Aorta (tissue), 5 donors: Measurements from ENCODE around the gene RRH. TPM values are rescaled to one million over a fixed set of nuclear protein-coding genes. Genes with fewer than 3 reads are reported as not detected.
"Not testable (repeated sequence)": the region's sequence is repeated elsewhere in the genome, so short reads cannot be mapped to it uniquely, and the experiment has no call there.

Source experiments
- ATAC-seq: fragments of 200-7000 bp; cut with Tn5 transposase; one replicate; pipeline ENCODE4 v1.9.1; 2022; ENCODE audit warnings: moderate library complexity; ENCODE audit not compliant: low FRiP score
- DNase-seq, 2 donors: peaks; one replicate each; pipeline ENCODE4 v3.0.0-alpha.2; 2020
- H3K27ac ChIP-seq, 2 donors: one replicate each; pipeline ENCODE4 v1.5.1; 2013; ENCODE audit warnings: low read length in 2 of 2, mild to moderate bottlenecking in 2 of 2, moderate library complexity in 2 of 2, control low read depth in 1 of 2, inconsistent platforms in 1 of 2, low read depth in 1 of 2
- H3K27me3 ChIP-seq, 2 donors: one replicate each; pipeline ENCODE4 v1.6.1; 2013; ENCODE audit warnings: control low read depth in 1 of 2, low read length in 1 of 2, mild to moderate bottlenecking in 1 of 2, moderate library complexity in 1 of 2; ENCODE audit not compliant: insufficient read depth in 2 of 2, control insufficient read depth in 1 of 2
- H3K36me3 ChIP-seq, 2 donors: one replicate each; pipeline ENCODE4 v1.6.1; 2013; ENCODE audit warnings: control low read depth in 1 of 2, low read length in 1 of 2, mild to moderate bottlenecking in 1 of 2; ENCODE audit not compliant: insufficient read depth in 2 of 2, control insufficient read depth in 1 of 2
- H3K4me1 ChIP-seq, 2 donors: one replicate each; pipeline ENCODE4 v1.6.1; 2013; ENCODE audit warnings: low read length in 2 of 2, control low read depth in 1 of 2, mild to moderate bottlenecking in 1 of 2, moderate library complexity in 1 of 2; ENCODE audit not compliant: insufficient read depth in 2 of 2, control insufficient read depth in 1 of 2
- H3K4me3 ChIP-seq, 2 donors: one replicate each; pipeline ENCODE4 v1.5.1; 2013; ENCODE audit warnings: low read length in 2 of 2, control low read depth in 1 of 2, mild to moderate bottlenecking in 1 of 2
- H3K9me3 ChIP-seq: one replicate; pipeline ENCODE4 v1.6.1; 2013; ENCODE audit warnings: mild to moderate bottlenecking, low read length; ENCODE audit not compliant: control insufficient read depth
- WGBS, 2 donors: extraction: QIAGEN DNeasy Blood & Tissue Kit; methylation state at CpG; one replicate each; pipeline ENCODE4 v1.1.7; 2013; 5-methylcytosine and 5-hydroxymethylcytosine counted together
- intact Hi-C, 2 donors: fragments of 100-400 bp; cut with DNase I; formaldehyde crosslinking; loops; one replicate each; pipeline versions ENCODE4 v1.14.2 to v1.15.0; 2022
- polyA plus RNA-seq, 2 donors: library from polyadenylated mRNA; stranded (reverse); fragments of 200-250 nt; gene quantifications; one replicate each; pipeline ENCODE4 v1.2.3, GENCODE V29; 2013
- total RNA-seq, 2 donors: library from RNA; stranded (reverse); fragmentation: NEBNext Ultra II Directional; extraction: Animal tissue kit (Norgen Biotek cat#: 25700); gene quantifications; one replicate each; pipeline ENCODE4 v1.2.1, GENCODE V29; 2021
- donor health status: healthy with polysubstance abuse.
- donor health status: Bipolar disorder and iron deficiency.
- donor health status: DM: no; HTN: no; CAD: no.
- donor health status: DM: no; HTN: no; CAD: no.
- donor health status: DM: yes; HTN: yes; CAD: no.

RRH gene
- total and polyA plus RNA-seq, 4 donors = 0.27 to 0.71 TPM; not detected in 2

DNA sequence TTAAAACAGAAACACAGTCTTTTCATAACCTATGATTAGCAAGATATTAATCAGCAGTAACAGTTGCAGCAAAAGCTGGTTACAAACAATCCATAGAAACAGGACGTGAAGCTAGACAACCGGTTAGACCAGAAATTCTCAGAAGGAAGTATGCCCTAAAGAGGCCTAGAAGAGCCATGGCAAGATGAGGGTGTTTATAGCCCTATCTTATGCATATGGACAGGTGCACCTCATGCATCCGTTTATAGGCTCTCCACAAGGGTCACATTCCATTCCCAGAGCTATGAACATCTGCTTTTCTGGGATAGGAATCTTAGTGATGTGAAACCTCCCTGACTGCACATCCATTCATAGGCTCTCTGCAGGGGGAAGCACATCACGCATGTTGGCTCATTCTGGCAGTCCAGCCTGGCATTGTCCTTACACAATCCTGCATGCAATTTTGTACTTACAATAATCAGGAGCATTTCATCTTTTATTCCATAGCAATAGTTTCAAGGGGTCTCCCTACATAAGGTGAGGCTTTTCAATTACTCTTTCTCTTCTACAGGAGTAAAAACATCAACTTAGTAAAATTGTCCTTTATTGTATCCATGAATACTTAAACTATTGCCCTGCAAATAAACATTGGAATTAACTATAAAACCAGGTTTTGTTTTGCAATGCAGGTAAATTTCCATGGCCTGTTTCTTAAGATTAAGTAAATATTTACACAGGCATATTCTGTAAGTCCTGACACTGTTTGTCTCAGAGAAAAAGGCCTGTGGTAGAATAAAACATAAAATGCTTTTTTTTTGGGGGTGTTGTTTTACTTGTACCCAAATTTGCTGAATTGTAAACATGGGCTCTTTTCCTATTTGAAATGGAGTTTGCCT lies 31.9 kb downstream of the RRH start:
- H3K4me1 ChIP-seq, H3K36me3 ChIP-seq, H3K27ac ChIP-seq, H3K9me3 ChIP-seq, H3K4me3 ChIP-seq, intact Hi-C loops, H3K27me3 ChIP-seq, DNase-seq, ATAC-seq: not testable (repeated sequence)
- 76 to 88% methylated on average over 4 of the region's 4 CpGs for WGBS, 2 donors

DNA sequence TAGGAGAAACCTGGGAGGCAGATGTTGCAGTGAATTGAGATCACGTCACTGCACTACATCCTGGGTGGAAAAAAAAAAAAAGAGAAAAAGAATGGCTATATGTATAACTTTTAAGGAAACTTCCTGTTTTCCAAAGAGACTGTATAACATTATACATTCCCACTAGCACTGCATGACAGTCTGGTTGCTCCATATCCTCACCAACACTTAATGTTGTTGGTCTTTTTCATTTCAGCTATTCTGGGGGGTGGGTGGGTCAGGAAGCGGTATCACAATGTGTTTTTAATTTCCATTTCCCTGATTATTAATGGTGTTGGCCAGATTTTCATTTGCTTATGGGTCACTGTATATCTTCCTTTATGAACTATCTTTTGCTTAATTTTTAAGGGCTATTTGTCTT lies 33.5 kb downstream of the RRH start:
- Histone ChIP-seq H3K27ac (no peak overlapping the region), H3K27me3 (no peaks in the 10 kb centered on the region), H3K4me3 (no peak overlapping the region), H3K9me3 (no peaks in the 10 kb centered on the region), H3K36me3 (no peaks in the 10 kb centered on the region), H3K4me1 (no peaks in the 10 kb centered on the region)
- WGBS, 2 donors = 91 to 95% methylated on average over 2 of the region's 2 CpGs
- DNase-seq (no peak), ATAC-seq (no peak)
- intact Hi-C loops = no loop called here

DNA sequence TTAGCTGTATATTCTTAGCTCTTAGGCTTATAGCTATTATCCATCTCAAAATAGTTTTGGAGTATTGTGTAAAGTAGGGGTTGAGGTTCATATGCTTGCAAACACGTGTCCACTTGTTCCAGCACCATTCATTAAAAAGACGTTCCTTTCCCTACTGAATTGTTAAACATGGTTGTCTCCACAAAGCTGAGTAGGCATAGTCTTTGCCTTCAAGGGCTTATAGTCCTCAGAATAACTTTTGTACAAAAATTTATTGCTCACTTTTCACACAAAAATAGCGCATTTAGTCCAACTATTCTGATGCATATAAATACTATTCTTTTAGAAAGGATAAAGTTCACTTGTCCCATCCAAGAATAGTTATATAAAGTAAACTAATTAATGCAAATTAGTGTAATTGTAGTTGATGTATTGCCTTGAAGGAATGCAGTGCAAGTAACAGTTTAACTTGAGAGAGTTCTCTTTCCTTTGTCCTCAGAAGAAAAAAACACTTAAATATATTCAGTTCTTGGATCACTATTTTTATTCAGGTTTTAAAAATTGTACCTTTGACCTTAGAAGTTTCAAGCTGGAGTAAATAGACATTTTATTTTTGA lies 34.2 kb downstream of the RRH start:
- Histone ChIP-seq H3K27me3 (no peaks in the 10 kb centered on the region), H3K36me3 (no peaks in the 10 kb centered on the region), H3K9me3 (no peaks in the 10 kb centered on the region), H3K27ac (no peak overlapping the region), H3K4me3 (no peak overlapping the region), H3K4me1 (no peaks in the 10 kb centered on the region)
- intact Hi-C loops = no loop called here
- DNase-seq (no peak), ATAC-seq (no peak)
- 80 to 85% methylated on average over 3 of the region's 3 CpGs for WGBS, 2 donors

DNA sequence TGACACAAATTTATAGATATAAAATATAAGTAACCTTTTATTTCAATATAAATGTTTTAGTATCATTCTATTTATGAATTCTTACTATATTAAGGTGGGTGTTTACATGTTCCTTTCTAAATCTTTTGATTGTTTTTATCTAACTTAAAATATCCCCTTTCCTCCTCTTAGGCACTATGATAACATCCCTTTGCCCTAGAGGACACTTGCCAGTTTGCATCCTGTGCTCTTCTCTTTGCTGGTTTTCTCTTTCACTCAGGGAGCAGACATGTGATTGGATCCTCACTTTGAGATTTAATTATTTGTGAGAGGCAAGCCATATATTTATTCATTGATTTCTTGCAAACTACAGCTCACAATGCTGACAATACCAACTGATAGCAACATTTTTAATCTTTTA lies 36.4 kb downstream of the RRH start:
- no peak for ATAC-seq
- DNase-seq = no peak
- no peaks in the 10 kb centered on the region for H3K27me3 ChIP-seq
- no peaks in the 10 kb centered on the region for H3K4me1 ChIP-seq
- no peak overlapping the region for H3K4me3 ChIP-seq
- H3K36me3 ChIP-seq = no peaks in the 10 kb centered on the region
- no peaks in the 10 kb centered on the region for H3K9me3 ChIP-seq
- intact Hi-C loops = no loop called here
- no peak overlapping the region for H3K27ac ChIP-seq

DNA sequence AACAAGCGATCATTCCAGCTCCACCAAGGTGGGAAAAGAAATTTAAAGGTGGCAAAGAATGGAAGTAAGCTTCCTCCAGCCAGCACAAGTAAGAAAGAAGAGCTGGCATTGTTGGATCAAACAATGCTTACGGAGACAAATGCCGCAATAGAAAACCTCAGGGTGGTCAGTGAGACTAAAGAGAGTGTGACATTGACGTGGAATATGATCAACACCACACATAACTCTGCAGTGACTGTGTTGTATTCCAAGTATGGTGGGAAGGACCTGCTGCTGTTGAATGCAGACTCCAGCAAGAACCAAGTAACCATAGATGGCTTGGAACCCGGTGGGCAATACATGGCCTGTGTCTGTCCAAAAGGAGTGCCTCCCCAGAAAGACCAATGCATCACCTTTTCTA lies 42.3 kb downstream of the RRH start:
- intact Hi-C loops = no loop called here
- DNase-seq = no peak
- Histone ChIP-seq H3K27me3 (no peaks in the 10 kb centered on the region), H3K4me3 (no peak overlapping the region), H3K36me3 (no peaks in the 10 kb centered on the region), H3K9me3 (peaks cover 2% of the 10 kb centered on the region), H3K4me1 (no peaks in the 10 kb centered on the region), H3K27ac (no peak overlapping the region)
- WGBS, 2 donors = 92 to 95% methylated on average over 5 of the region's 5 CpGs
- ATAC-seq = no peak

DNA sequence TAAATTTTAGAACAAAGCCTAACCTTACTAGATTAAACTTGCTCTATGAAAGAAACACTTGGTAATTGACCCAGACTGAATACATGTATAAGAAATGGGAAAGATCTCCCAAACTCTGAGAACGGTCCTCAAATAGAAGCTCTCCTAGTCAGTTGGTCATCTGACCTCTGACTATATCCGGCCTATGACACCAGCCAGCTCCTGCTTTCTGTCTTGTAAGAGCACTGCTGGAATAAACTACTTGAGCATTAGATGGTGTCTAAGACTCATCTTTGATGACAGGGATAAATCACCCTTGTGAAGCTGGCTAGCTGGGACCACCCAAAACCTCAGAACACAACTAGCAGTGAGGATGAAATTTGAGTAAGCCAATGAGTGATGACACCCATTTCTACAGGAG lies 44.3 kb downstream of the RRH start:
- Histone ChIP-seq H3K27ac (no peak overlapping the region), H3K4me3 (no peak overlapping the region), H3K36me3 (no peaks in the 10 kb centered on the region), H3K27me3 (no peaks in the 10 kb centered on the region), H3K4me1 (no peaks in the 10 kb centered on the region), H3K9me3 (peaks cover 2% of the 10 kb centered on the region)
- DNase-seq = no peak
- no peak for ATAC-seq
- WGBS, 2 donors = 87 to 88% methylated on average over 2 of the region's 2 CpGs
- intact Hi-C loops = no loop called here

DNA sequence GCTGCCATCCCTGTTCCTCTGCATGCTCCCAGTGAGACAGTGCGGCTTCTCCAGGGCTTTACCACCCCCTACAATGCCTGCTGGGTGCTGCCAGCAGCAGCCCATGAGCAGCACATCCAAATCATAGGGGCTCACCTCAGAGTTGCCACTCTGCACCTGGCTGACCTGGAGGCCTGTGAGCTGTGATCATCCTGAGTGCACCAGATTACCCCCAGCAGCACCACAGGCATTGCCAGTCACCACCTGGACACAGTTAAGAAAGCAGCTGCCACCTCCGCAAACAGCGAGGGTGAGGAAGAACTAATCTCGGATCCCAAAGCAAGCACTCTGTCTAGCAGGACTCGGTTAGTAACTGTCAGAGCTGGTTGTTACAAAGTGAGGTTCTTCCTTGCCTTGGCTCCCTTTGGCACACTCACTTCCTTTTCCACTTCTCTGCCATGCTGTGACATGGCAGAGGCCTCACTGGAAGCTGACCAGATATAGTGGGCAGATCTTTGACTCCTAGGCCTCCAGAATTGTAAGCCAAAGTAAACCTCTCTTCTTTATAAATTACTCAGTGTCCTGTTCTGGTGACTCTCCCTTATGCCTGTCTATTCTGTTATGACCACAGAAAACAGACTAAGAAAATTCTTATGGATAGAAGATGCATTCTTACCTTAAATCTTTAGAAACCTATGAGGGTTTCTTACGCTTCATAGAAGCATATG lies 45.3 kb downstream of the RRH start:
- ATAC-seq (no peak), DNase-seq (no peak)
- H3K4me3 ChIP-seq = no peak overlapping the region
- H3K36me3 ChIP-seq = no peaks in the 10 kb centered on the region
- no peaks in the 10 kb centered on the region for H3K27me3 ChIP-seq
- WGBS, 2 donors = 94 to 95% methylated on average over 6 of the region's 6 CpGs
- H3K4me1 ChIP-seq = no peaks in the 10 kb centered on the region
- intact Hi-C loops = no loop called here
- no peak overlapping the region for H3K27ac ChIP-seq
- H3K9me3 ChIP-seq = peaks cover 2% of the 10 kb centered on the region

DNA sequence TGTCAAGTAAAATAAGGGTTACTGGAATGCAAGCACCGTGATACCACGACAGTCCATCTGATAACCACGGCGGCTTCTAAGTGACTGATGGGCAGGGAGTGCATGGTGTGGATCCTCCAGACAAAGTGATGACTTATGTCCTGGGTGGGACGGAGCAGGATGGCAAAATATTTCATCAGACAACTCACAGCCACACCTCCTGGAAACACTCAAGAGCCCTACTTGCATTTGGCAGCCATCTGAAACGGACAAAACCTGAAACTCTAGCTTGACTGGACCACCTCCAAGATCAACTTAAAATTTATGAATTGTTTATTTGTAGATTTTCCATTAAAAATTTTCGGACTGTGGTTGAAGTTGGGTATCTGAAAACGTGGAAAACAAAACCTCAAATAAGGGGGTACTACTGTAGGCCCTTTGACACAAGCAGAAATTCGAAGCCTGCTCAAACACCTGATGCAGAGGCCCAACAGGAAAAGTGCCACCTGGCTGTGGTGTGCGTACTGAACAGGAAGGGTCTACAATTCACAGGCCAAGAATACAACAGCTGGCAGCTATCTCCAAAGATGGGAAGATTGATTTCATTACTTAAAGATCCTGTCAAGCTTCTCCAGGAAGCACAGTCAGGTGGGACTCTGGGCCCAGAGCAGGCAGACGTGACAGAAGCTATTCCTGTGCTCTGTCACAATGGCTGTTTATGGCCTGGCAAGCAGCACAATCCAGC lies 46.2 kb downstream of the RRH start:
- DNase-seq = no peak
- Histone ChIP-seq H3K27ac (no peak overlapping the region), H3K4me3 (no peak overlapping the region), H3K36me3 (no peaks in the 10 kb centered on the region), H3K4me1 (no peaks in the 10 kb centered on the region), H3K9me3 (peaks cover 2% of the 10 kb centered on the region), H3K27me3 (no peaks in the 10 kb centered on the region)
- intact Hi-C loops = no loop called here
- 52% methylated on average over 11 of the region's 11 CpGs for WGBS, 2 donors
- ATAC-seq = no peak
